Hair follicular keratinocyte (primary cell): ENCODE data around the gene SPANXN5. TPM values are rescaled to one million over a fixed set of nuclear protein-coding genes. Genes with fewer than 3 reads are reported as not detected.

ENCODE experiments used
- total RNA-seq: library from RNA; depleted of rRNA; stranded (reverse); fragments of >200 nt; gene quantifications from 2 replicates; pipeline ENCODE4 v1.2.3, GENCODE V29; 2015

The SPANXN5 gene, protein sequence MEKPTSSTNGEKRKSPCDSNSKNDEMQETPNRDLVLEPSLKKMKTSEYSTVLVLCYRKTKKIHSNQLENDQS
- total RNA-seq, result 0.47 TPM in 1 of 2 replicates, not detected in the other

GRCh38 chrX:52797327-52797726 lies at the start of gene SPANXN5:
Gene SPANXN5, minus strand, starts transcription at chrX:52797427. Its CDS starts 79 bp downstream, at chrX:52797348.

GRCh38 chrX:52811065-52811625 lies 13.9 kb upstream of the SPANXN5 start, which contains the start of gene XAGE5:
Gene XAGE5, plus strand, starts transcription at chrX:52811287. Its CDS starts 1,280 bp downstream, at chrX:52812567.

DNA sequence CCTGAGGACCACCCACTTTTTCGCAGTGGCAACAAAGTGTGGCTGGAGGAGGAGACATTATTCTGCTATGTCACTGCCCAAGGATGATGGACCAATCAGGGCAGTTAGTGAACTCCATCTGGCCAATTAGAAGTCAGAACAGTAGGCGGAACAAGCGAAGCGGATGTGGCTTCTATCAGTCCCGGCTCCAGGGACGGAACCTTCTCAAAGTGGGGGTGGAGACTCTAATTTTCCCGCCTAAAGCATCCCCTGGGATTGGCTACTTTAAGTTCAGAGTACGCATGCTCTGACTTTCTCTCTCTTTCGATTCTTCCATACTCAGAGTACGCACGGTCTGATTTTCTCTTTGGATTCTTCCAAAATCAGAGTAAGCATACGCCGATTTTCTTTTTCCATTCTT lies 46.3 kb downstream of the SPANXN5 start, which contains the start of gene SSX2B:
Gene SSX2B, plus strand, starts transcription at position 301 of the 400 bp plus-strand sequence. CDS start 1,429 bp downstream, outside the sequence.

Other genes starting within 250 kb of the SPANXN5 start
- not detected in 2 replicates for gene SSX7, start 142.5 kb downstream of the SPANXN5 start, total RNA-seq
- not detected in 2 replicates for gene SSX2, start 90.2 kb downstream of the SPANXN5 start, total RNA-seq
- not detected in 2 replicates for gene SSX2B, start 46.2 kb downstream of the SPANXN5 start, total RNA-seq
- gene XAGE5, start 13.9 kb upstream of the SPANXN5 start, total RNA-seq, result not detected in 2 replicates
- not detected in 2 replicates for gene XAGE3, start 70.7 kb upstream of the SPANXN5 start, total RNA-seq
- 7.8 and 13.8 TPM in 2 replicates for gene FAM156B, start 99.9 kb upstream of the SPANXN5 start, total RNA-seq
- gene FAM156A, start 161.1 kb upstream of the SPANXN5 start, total RNA-seq, result 2.8 and 8.4 TPM in 2 replicates